Iris pigment epithelial cell (primary cell): ENCODE data around the gene NDUFA11.

ENCODE experiments used
- DNase-seq: peaks from one replicate; pipeline ENCODE4 v3.0.0-alpha.2; 2011; ENCODE audit warnings: low read depth

Gene NDUFA11

GRCh38 chr19:5932609-5933262, 29.1 kb upstream of the NDUFA11 start:
- DNase-seq = no peak

DNA sequence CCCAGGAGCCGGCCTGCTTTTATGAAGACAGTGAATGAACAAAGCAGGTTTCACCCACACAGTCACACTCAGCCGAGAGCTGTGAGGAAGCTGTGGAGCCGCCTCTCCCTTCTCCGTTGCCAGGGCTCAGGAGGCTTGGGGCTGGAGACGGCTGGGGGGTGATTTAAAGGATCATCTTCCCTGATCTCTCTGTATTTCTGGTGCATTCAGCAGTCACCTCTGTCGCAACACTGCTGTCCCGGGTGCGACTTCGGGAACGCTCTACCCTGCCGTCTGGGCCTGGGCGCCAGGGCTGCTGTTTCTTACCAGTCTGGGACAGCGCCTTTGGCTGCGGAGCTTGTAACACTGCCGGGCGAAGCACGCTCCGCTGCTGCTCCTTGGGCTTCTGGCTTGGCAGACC, 28.6 kb upstream of the NDUFA11 start:
- no peak for DNase-seq

GRCh38 chr19:5931251-5931650, 27.7 kb upstream of the NDUFA11 start:
- DNase-seq = no peak

GRCh38 chr19:5929625-5930024, 26.0 kb upstream of the NDUFA11 start:
- DNase-seq = no peak

DNA sequence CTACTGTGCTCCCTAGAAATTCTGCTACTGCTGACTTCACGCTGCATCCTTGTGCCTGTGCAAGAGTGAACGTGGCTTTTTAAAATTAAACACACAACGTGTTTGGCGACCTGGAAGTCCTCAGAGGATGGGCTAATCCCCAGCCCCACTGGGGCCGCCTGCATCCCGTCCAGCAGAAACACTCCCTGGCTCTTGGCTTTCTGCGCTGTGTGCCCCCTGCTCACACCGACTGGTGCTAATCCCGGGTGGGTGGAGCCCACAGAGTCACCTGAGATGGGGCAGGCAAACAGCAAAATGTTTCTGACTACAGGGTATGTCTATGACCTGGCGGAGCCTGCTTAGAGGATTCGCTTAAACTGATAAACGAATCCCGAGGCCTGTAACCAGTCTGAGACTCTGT, 25.6 kb upstream of the NDUFA11 start:
- no peak for DNase-seq

DNA sequence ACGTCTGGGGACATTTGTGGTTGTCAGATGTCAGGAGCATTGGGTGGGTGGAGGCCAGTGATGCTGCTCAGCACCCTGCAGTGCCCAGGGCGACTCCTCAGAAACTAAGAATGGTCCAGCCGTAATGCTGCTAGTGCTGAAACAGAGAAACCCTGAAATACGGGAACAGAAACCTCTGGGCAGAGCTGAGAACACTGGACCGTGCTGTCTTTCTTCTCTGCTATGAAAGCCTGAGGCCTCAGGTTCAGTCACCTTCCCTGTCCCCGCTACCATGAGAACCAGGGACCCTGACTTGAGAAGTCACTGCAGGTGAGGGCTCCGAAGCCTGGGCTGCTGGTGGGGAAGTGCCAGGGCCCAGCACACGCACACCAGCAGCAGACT, 23.8 kb upstream of the NDUFA11 start:
- no peak for DNase-seq

DNA sequence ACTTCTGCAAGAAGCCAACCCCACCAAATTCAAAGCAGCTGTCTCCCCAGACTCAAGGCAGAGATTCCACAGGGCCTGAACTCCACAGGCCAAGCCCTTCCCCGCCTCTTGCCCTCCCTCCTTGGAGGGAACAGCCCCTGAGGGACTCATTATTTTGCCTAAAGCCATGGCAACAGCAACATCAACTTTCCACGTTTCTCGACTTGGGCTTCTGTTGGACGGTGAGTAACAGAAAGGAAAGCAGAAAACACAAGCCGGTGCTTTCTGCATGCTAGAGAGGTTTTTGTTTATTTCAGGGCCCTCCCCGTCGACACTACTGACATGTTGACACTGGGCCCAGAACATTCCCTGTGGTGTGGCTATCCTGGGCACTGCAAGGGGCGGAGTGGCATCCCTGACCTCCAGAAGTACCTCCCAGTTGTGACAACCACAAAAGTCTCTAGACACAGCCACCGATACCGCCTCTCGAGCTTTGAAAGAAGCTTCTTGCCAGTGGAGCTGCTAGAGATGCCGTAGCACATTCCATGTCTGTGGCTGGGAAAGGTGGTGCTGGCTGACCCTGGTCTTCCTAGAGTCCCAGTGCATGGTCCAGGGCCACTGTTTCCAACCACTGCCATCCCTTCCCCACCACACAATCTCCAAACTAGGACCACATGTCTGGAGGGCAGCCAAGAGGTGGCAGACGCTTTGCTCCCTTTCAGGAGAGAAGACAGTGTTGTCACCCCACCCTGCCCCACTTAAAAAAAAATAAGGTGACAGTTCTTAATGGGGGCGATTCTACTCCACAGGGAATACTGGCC, 23.3 kb upstream of the NDUFA11 start:
- peak; percentile 42 for DNase-seq

DNA sequence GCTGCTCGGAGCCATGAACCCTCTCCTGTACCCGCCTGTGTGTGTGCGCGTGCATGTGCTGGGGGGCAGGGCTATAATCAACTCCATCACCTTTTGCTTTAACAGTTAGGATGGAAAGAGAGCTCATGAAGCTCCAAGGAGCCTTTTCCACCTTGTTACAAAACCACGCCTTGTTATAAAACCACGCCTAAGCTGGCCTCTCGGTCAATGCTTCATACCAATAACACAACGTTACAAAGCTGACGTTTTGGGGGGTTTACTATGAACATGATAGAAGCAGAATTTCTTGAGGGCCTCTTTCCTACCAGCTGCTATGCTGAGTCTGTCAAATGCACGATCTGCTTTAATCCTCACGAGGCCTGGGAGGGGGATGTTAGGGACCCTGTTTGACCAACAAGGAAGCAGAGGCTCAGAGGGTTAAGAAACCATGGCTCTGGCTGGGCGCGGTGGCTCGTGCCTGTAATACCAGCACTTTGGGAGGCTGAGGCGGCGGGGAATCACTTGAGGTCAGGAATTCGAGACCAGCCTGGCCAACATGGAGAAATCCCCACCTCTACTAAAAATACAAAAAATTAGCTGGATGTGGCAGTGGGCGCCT, 22.3 kb upstream of the NDUFA11 start:
- no peak for DNase-seq

DNA sequence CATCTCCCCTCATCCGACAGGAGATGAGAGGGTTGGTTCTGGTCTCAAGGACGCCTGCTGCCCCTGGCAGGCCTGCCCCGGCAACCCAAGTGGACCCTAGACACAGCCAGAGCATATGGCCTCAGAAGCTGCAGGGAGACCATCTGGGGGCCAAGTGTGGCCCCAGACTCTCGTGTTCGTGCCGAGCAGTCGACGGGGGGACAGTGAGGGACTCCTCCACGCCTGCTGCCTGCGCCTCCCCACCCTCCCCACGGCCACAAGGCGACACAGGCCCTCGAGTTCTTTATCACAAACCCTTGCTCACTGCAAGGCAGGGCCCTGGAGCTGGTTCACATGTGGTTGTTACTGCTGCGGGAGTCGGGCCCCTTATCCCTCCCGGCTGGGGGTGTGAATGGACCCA, 19.8 kb upstream of the NDUFA11 start:
- no peak for DNase-seq

DNA sequence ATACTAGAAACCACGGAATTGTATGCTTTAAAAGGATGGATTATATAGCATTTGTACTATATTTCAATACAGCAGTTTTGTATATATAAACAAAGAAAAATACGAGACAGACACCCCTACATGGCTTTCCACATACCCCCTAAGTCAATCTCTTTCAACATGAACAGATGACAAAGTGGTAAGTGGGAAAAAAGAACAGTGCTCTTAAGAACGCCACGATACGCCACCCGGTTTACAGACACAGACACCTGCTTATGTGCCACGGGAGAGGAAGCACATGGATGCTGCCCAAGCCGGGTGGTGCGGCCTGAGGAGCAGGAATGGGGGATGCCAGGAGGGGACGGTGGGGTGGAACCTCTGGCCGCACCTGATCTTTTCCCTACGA, 18.6 kb upstream of the NDUFA11 start:
- DNase-seq = no peak

GRCh38 chr19:5921516-5922160, 18.0 kb upstream of the NDUFA11 start:
- no peak for DNase-seq

DNA sequence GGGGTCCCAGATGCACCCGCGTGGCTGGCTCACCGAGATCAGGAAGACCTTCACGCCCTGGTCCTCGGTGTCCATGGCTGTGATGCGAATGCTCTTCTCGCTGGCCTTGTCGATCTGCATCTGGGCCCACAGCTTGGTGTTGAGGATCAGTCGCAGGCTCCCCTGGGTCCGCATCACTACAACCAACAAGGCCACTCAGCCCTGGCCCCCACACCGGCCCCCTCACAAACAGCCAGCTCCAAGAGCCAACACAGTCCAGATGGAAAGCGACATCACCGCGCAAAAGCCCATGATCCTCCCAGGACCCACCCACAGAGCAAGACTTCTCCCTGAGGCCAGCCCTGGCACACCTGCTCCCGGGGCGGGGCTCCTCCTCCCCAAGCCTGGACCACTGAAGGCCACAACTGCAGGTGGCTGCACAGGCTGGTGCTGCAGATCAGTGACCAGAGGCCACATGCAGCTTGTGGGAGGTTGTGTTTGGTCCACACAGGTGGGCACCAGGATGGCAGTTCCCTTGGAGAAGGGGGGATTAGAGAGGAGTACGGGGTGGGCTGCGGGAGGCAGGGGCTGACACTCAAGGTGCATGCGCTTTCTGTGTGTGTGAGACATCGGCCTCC, 15.0 kb upstream of the NDUFA11 start:
- DNase-seq = no peak

GRCh38 chr19:5917431-5918107, 14.0 kb upstream of the NDUFA11 start:
- no peak for DNase-seq

- no peak for DNase-seq
These were observed 12.7 kb upstream of the NDUFA11 start for GRCh38 chr19:5916181-5916708.

DNA sequence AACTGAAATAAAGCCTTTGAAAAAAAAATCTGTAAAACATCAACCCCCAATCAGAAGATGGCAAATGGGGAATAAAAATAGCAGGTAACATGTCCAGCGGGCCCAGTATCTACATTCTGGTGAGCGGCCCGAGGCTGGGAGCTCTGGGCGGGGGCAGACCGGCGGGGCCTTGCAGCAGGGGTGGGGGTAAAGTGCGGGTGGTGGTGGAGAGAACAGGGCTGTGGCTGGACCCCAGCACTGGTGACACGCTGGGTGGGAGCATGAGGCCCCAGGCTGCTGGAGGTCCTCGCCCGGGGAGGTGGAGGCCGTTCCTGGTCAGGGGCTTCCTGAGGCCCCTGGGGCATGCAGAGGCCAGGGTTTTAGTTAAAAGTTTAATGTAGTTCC, 12.2 kb upstream of the NDUFA11 start:
- no peak for DNase-seq

DNA sequence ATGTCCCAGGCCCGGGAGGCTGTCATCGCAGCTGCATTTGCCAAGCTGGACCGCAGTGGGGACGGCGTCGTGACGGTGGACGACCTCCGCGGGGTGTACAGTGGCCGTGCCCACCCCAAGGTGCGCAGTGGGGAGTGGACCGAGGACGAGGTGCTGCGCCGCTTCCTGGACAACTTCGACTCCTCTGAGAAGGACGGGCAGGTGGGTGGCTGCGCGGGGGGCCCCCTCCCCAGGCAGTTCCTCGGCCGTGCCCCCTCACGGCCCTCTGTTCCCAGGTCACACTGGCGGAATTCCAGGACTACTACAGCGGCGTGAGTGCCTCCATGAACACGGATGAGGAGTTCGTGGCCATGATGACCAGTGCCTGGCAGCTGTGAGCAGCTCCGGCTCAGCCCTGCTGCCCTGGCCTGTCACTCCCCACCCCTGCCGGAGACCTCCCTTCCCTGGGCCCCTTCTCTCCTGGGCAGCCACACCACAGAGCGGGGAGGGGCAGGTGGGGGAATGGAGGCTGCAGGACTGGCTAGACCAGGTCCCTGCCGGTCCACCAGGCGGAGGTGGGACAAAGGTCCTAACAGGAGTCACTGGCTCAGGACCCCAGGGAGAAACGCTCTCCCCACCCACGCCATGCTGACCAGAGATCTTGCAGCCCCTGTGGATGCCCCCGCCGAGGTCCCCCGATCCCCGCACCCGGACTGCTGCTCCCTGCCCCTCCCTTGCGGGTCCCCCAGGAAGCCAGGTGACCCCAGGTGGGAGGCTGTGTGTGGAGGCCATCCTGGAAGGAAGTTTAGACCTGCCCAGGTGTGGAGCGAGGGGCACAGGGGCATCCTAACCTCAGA, 11.6 kb upstream of the NDUFA11 start:
- DNase-seq = no peak

DNA sequence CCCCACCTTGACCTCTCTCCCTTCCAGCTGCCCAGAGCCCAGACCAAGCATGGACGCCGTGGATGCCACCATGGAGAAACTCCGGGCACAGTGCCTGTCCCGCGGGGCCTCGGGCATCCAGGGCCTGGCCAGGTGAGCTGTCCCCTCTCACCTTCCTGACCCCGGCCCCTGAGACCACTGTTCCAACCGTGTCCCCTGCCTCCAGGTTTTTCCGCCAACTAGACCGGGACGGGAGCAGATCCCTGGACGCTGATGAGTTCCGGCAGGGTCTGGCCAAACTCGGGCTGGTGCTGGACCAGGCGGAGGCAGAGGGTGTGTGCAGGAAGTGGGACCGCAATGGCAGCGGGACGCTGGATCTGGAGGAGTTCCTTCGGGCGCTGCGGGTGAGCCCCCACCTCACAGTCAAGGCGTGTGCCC, 10.8 kb upstream of the NDUFA11 start:
- no peak for DNase-seq

- peak; percentile 37 for DNase-seq
These were observed 10.3 kb upstream of the NDUFA11 start, which contains the start of gene CAPS for GRCh38 chr19:5913739-5914357. TSS of gene CAPS (plus strand) at chr19:5914254. CDS start at chr19:5914407, 153 bp downstream.

GRCh38 chr19:5911366-5911765, 7.8 kb upstream of the NDUFA11 start:
- DNase-seq = no peak

GRCh38 chr19:5910638-5910907, 7.0 kb upstream of the NDUFA11 start:
- no peak for DNase-seq
